Measurements from ENCODE around the gene TEX52. TPM values are rescaled to one million over a fixed set of nuclear protein-coding genes. Genes with fewer than 3 reads are reported as not detected.

Gene TEX52
- total and polyA plus RNA-seq, 2 of the 8 experiments (the other 6 are each of a cell fraction or from before 2014, with no cell fraction given): not detected

- Histone ChIP-seq H4K91ac (replicated peaks; ENCODE audit: insufficient read length, low read length) (no peak overlapping the region), H2AK5ac (ENCODE audit: low read depth, low read length) (no peak overlapping the region), H3K4ac (replicated peaks; ENCODE audit: insufficient read length, low read depth, low read length) (no peak overlapping the region), H2AFZ (ENCODE audit: low read length) (no peak overlapping the region), H3K9me3 (ENCODE audit: insufficient read depth in 2 of 2, low read depth in 1 of 2, low read length in 1 of 2) (no peaks in the 10 kb centered on the region), H3K79me2 (ENCODE audit: control insufficient read depth in 1 of 2, insufficient read depth in 2 of 2, low read length in 2 of 2) (peaks cover 0 to 4% of the 10 kb centered on the region in 2 experiments; a peak in 1 of 4 replicates), H3K36me3 (ENCODE audit: control insufficient read depth in 2 of 4, insufficient read depth in 4 of 4, low read length in 3 of 4) (peaks cover 16 to 55% (median 24%) of the 10 kb centered on the region in 4 experiments; a peak in 7 of 8 replicates), H2BK120ac (replicated peaks; ENCODE audit: low read depth, low read length) (no peak overlapping the region), H3K14ac (ENCODE audit: insufficient read length) (no peak overlapping the region), H2BK5ac (ENCODE audit: low read depth, low read length) (no peak overlapping the region), H3K56ac (replicated peaks; ENCODE audit: insufficient read length, low read depth, low read length) (no peak overlapping the region), H3K27ac (ENCODE audit: low read depth, low read length) (no peak overlapping the region; the same call in 1 of the 2 replicates), H3K4me1 (replicated peaks in 1 of 4; ENCODE audit: control insufficient read depth in 3 of 4, insufficient read depth in 4 of 4, low read length in 3 of 4) (peaks cover 0 to 13% (median 6%) of the 10 kb centered on the region in 4 experiments; a peak in 5 of 7 replicates), H3K23me2 (ENCODE audit: low read depth, low read length) (no peaks in the 10 kb centered on the region), H3K4me3 (ENCODE audit: extremely low read depth in 1 of 4, insufficient read depth in 2 of 4, low read depth in 3 of 4, low read length in 4 of 4) (no peak overlapping the region), H3K23ac (ENCODE audit: insufficient read length) (no peak overlapping the region), H3K4me2 (ENCODE audit: insufficient read depth in 1 of 2, low read depth in 2 of 2, low read length in 2 of 2) (no peak overlapping the region), H4K5ac (ENCODE audit: insufficient read length, low read depth, low read length) (no peak overlapping the region), H4K20me1 (replicated peaks in 1 of 2; ENCODE audit: control insufficient read depth in 1 of 2, insufficient read depth in 2 of 2, low read length in 2 of 2) (peaks cover 0 to 11% of the 10 kb centered on the region in 2 experiments), H2BK20ac (ENCODE audit: low read length) (no peak overlapping the region), H2BK12ac (ENCODE audit: low read depth, low read length) (no peak overlapping the region), H2BK15ac (ENCODE audit: low read length) (no peak overlapping the region), H3K79me1 (ENCODE audit: low read depth, low read length) (no peaks in the 10 kb centered on the region; the same call in 1 of the 2 replicates), H4K8ac (ENCODE audit: extremely low read depth, insufficient read depth, low read length) (no peak overlapping the region; the same call in 1 of the 2 replicates), H3K18ac (ENCODE audit: extremely low read depth, low read length) (no peak overlapping the region), H3K27me3 (replicated peaks in 1 of 4; ENCODE audit: control insufficient read depth in 3 of 4, extremely low read depth in 1 of 4, insufficient read depth in 3 of 4, low read length in 3 of 4) (no peaks in the 10 kb centered on the region), H3K9ac (replicated peaks in 1 of 4; ENCODE audit: extremely low read depth in 1 of 4, low read depth in 3 of 4, low read length in 3 of 4) (no peak overlapping the region; a peak in 1 of 7 replicates)
- CTCF ChIA-PET (ENCODE audit: partially characterized antibody): interaction anchor here (0.6 to 3.4 kb wide), 7 partner anchors 7 to 214 kb away, joined by 3 to 12 read pairs (median 4); no protein-coding TSS in a partner anchor
- no peak for DNase-seq (ENCODE audit: low read depth in 1 of 2, low spot score in 2 of 2)
- POLR2A ChIA-PET (ENCODE audit: partially characterized antibody): interaction anchor here (0.8 to 8.7 kb wide), 4 partner anchors 7 to 29 kb away, joined by 3 to 58 read pairs (median 11); partner anchors contain the start of genes ITFG2 and NRIP2
- WGBS, 2 experiments (ENCODE audit: extremely low coverage in 1 of 2, insufficient coverage in 1 of 2, insufficient read length in 1 of 2, insufficient replicate concordance in 2 of 2, low coverage in 1 of 2, low lambda C conversion rate in 2 of 2, missing lambda C conversion rate in 1 of 2): 69% methylated on average over 7 of the region's 9 CpGs; no CpG with 5 or more reads in 1 of the 2 experiments
- TF ChIP-seq JUN (IDR thresholded peaks at IDR 0.05; ENCODE audit: low read depth, low read length) (no peak), SP4 (IDR thresholded peaks at IDR 0.05; ENCODE audit: low read length) (no peak), RXRA (IDR thresholded peaks at IDR 0.05; ENCODE audit: insufficient read depth, low read depth, low read length) (no peak), SAP30 (IDR thresholded peaks at IDR 0.05; ENCODE audit: insufficient read depth, insufficient replicate concordance, low read length) (no peak), POU5F1 (IDR thresholded peaks at IDR 0.05; ENCODE audit: low read depth, low read length) (no peak), USF2 (IDR thresholded peaks at IDR 0.05; ENCODE audit: low read length) (no peak), MAFK (IDR thresholded peaks at IDR 0.05; ENCODE audit: low read depth, low read length) (no peak), RNF2 (IDR thresholded peaks at IDR 0.05; ENCODE audit: borderline replicate concordance, low read depth, low read length, missing control alignments, poor library complexity, severe bottlenecking) (no peak), NANOG (IDR thresholded peaks at IDR 0.05; ENCODE audit: insufficient read depth, low read depth, low read length, poor library complexity, severe bottlenecking) (no peak), PHF8 (conservative IDR thresholded peaks at IDR 0.05; ENCODE audit: low read depth, low read length) (no peak)
- no peak for FAIRE-seq
Observed at GRCh38 chr12:2820432-2820831, 36.4 kb downstream of the TEX52 start.
